HT1080 (cell line): Measurements from ENCODE around the gene PPP1R9A. TPM values are rescaled to one million over a fixed set of nuclear protein-coding genes. Genes with fewer than 3 reads are reported as not detected.

Experiments
- DNase-seq: peaks from one replicate; pipeline ENCODE4 v3.0.0-alpha.2; 2015; ENCODE audit warnings: low read depth
- polyA plus RNA-seq, 2 experiments: library from polyadenylated mRNA; depleted of rRNA; stranded (reverse); fragments of >200 nt; gene quantifications; 2 replicates each; pipeline ENCODE4 v1.2.3, GENCODE V29; 2015
- total RNA-seq: library from RNA; depleted of rRNA; stranded (reverse); fragments of >200 nt; shearing (Covaris generic); gene quantifications from 2 replicates; pipeline ENCODE4 v1.2.3, GENCODE V29; 2014; rRNA removed

The PPP1R9A gene
- 3.8 and 4.3 TPM in 2 replicates for total RNA-seq
- 0.20 and 0.27 TPM in 2 replicates for polyA plus RNA-seq (2015; cell fraction: cytosol; rRNA removed)
- polyA plus RNA-seq (2015; cell fraction: nucleus; rRNA removed): 3.7 and 4.1 TPM in 2 replicates

DNA sequence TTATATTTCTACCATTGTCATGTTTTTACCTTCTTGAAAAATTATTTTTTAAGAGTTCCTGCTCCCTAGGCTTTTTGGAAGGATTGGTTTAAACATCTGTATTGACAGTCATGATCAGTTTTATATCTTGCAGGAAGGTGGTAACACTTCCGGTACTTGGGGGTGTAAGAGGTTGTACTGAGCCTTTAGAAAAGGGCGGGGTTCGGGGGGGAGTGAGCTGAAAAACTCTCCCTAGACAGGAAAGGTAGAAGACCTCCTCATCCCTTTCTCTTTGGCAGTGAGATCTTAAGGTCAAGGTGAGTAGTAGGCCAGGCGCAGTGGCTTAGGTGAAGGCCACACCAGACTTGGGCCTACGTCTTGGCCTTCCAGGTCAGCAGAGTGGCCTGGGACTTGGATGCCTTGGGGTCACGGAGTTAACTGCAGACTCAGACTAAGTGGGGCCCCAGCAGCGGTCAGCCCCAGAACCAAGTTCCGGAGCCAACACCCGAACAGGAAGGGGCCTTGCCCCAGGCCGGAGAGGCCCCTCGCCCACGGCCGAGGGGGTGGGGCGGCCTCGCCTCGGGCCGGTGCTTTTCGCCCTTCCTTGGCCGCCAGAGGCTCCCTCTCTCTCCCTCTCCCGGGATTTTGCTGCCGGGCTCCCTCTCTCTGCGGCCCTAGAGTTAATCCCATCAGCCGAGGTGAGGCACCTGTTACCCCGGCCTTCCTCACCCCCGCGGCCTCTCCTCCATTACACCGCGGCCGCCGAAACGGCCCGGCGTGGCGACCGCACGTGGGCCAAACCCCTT lies at the start of gene PPP1R9A:
TSS of gene PPP1R9A (plus strand) at position 569 of the 785 bp plus-strand sequence. CDS start 2,520 bp downstream, outside the sequence.
- DNase-seq: peak; percentile 50

- DNase-seq: no peak
Observed at GRCh38 chr7:94871132-94871531, 36.3 kb upstream of the PPP1R9A start.

DNA sequence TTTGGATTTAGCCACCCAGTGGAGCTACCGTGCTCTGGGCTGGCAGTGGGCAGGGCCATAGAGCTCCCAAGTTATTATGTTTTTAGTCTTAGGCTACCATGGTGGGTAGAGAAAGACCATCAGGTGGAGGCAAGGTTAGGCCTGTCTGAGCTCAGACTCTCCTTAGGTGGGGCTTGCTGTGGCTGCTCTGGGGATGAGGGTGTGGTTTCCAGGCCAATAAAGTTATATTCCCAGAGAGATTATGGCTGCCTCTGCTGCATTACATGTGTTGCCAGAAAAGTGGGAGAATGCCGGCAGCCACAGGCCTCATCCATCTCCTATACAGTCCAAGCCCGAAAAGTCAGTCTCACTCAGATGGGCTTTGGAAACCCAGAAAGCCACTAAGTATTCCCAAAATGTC lies 34.2 kb upstream of the PPP1R9A start:
- no peak for DNase-seq

DNA sequence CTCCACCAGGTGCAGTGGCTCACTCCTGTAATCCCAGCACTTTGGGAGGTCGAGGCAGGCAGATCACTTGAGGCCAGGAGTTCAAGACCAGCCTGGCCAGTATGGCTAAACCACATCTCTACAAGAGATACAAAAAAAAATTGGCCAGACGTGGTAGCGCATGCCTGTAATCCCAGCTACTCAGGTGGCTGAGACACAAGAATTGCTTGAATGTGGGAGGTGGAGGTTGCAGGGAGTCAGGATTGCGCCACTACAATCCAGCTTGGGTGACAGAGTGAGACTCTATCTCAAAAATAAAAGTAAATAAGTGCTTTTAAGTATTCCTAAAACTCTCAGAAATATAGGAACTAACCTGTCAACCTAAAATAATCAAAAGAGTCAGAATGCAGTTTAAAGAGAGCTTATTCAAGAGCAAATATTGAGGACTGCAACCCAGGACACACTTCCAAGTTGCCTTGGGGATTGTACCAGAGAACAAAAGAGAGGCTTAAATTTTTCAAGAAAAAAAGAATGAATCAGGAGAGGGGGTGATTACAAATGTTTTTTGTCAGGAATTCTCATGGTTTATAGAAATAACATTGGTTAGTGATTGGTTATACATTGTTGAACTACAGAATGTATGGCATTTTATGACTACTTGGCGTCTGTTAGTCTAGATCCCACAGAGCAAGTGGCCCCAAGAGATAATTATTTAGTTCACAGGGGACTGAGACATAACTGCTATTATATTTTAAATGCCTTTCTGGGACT lies 33.2 kb upstream of the PPP1R9A start:
- no peak for DNase-seq

DNA sequence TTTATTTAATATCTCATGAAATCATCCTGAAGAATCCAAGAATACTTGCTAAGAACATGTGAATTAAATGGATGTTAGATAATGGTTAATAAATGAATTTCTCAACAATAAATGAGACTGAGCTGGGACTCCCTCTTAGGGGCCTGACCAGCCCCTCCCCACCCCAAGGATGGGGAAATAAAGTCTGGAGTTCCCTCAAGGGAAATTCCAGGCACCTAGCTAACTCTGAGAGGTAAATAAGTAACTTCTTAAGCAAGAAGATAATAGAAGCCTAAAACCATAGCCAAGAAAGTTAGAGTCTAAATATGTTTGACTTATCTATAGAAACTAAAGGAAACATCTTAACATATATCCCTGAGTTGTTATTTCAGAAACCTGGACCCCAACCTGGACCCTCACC lies 32.2 kb upstream of the PPP1R9A start:
- no peak for DNase-seq

GRCh38 chr7:94877731-94878670 lies 29.4 kb upstream of the PPP1R9A start:
- DNase-seq: peak; percentile 57

DNA sequence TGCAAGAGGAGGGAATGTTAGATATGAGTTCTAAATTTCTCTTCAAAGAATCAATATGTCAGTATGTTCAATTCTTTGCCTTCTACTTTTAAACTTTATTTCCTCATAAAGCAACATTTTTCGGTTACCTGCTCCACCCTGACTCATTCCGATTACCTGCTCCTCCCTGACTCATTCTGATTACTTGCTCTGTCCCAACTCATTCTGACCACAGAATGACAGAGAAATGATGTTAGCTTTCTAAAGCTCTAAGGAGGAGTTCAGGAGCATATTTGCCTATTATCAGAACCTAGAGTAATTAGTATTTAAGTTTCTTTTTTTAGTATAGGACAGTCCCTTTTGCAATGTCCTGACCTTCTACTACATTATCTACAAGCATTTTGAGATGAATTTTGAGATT lies 24.5 kb upstream of the PPP1R9A start:
- DNase-seq: peak; percentile 29

DNA sequence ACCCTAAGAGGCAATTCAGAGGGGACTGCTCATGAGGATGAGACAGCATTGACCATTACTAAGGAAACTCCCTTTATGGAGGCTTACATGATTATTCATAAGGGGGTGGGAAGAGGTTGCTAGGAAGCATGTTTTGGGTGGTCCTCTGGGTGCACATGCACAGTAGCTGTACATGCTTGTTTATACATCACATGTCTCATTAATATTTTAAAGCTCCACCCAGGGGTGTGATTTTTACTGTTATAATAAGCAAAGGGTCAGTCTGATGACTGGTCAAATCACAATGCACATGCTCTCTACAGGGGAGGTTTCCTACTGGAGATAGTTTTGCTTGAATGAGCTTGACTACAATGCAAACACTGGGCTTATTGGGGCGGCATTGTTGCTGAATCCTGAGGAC lies 23.8 kb upstream of the PPP1R9A start:
- no peak for DNase-seq

DNA sequence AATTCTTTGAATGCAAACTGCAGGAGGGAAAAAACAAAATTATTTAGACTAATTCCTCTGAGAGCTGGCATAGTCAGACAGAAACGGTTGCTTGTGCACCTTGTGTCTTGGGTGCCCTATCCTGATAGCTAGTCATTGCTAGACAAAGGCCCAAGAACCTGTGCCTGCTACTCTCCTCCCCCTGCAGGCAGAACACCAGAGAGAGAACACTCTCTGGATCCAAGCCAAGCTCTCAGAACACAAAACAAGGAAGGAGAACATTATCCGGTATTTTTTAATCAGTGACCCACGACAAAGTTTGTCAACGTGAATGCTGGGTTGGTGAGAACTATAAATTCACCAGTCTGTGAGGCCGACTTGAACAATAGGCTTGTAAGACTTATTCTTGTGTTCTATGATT lies 18.8 kb upstream of the PPP1R9A start:
- DNase-seq: peak; percentile 13

GRCh38 chr7:94888995-94889523 lies 18.3 kb upstream of the PPP1R9A start:
- DNase-seq: no peak

DNA sequence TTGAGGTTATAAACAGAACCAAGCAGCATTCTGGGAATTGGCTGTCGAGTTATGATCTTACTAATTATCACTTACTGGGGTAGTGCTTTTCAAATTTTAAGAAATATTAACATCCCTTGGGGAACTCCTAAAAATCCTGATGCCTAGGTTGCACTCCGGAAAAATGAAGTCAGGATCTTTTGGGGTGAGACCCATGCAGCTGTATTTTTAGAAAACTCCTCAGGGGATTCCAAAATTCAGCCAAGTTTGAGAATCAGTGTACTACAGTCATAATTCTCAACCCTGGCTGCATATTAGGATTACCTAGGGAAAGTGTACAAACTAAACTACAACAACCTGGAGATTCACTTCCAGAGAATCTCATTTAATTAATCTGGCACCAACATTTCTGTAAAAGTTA lies 17.2 kb upstream of the PPP1R9A start:
- no peak for DNase-seq

GRCh38 chr7:94893661-94894060 lies 13.7 kb upstream of the PPP1R9A start:
- no peak for DNase-seq

DNA sequence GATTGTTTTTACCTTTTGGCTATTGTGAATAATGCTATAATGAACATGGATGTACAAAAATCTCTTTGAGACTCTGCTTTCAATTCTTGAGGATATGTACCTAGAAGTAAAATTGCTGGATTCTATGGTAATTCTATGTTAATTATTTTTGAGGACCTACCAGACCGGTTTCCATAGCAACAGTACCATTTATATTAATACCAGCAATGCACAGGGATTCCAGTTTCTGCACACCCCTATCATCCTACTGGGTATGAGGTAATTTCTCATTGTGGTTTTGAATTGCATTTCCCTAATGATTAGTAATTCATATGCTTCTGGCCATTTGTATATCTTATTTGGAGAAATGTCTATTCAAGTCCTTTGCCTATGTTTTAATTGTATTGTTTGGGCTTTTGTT lies 9.9 kb upstream of the PPP1R9A start:
- DNase-seq: no peak

DNA sequence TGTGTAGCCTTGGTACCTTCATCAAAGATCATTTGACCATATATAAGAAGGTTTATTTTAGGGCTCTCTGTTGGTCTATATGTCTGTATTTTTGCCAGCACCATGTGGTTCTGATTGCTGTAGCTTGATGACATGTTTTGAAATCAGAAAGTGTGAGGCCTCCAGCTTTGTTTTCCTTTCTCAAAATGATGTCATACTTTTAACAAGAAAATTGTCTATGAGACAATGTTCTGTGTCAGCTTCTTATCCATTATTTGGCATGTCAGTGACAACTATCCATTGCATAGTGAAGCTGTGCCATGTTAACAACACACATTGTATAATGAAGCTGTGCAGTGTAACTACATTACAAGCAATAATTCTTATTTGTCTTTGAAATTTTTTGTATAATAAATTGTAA lies 9.1 kb upstream of the PPP1R9A start:
- no peak for DNase-seq

GRCh38 chr7:94901981-94902380 lies 5.4 kb upstream of the PPP1R9A start:
- no peak for DNase-seq

- DNase-seq: no peak
Observed at GRCh38 chr7:94903971-94904370, 3.4 kb upstream of the PPP1R9A start.

DNA sequence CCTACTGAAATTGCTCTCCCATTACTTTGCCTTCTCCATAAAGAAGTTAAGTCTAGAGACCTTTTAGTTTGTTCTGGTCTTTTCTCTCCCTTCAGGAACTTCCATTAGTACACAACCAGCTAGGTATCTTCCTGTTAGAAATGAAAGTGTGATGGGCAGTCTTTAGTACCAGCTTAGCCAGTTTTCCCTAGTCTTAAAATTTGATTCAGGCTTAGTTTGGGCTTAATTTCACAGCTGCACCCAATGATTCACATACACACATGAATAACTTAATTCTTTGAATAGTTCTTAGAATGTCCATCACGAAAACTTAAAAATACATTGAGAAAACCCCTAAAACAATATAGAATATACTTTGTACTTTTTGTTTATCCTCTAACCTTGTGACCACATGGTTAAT lies 2.4 kb upstream of the PPP1R9A start:
- no peak for DNase-seq

DNA sequence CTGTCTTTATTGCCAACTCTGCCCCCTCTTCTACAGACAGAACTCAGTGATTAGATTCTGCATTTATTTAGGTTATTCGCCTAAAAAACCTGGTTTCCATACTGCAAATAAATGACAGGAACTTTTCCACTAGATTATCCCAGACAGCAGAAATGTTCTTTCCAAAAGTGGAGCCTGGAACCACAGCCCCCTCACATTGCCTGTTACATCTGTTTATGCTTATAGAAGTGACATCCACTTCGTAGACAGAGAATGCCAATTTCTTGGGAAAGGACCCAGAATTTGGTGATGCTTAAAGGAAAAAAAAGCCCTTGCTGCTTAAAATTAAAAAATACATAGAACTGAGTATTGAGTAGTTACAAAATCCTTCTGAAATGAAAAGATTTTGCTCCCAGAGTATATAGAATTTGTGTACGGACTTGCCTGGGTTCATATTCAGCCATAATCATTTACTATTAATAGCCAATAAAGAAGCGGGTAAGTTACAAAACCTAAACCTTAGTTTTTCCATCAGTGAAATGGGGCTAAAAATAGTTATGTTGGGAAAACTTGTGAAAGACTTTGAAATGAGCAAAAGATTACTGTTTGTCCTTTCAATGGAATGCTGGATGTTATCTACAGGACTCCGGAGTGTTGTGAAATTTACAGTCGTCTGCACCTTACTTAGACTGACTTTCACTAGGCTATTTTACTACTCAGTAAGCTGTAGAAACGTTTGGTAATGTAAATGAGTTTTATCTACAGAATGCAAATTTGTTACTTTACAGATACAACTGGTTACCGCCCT lies 1.1 kb upstream of the PPP1R9A start:
- no peak for DNase-seq

GRCh38 chr7:94907811-94908322 lies 473 bp downstream of the PPP1R9A start:
- no peak for DNase-seq
